ENCODE measurements around the gene FARS2.
"Not testable (repeated sequence)": the region's sequence is repeated elsewhere in the genome, so short reads cannot be mapped to it uniquely, and the experiment has no call there.

Gene FARS2

GRCh38 chr6:5541751-5542432, 280.6 kb downstream of the FARS2 start:
- no peak for DNase-seq

- DNase-seq: no peak
These were observed 286.2 kb downstream of the FARS2 start for GRCh38 chr6:5547556-5547955.

- DNase-seq: no peak
These were observed 289.3 kb downstream of the FARS2 start for GRCh38 chr6:5550631-5551030.

- DNase-seq: no peak
These were observed 290.9 kb downstream of the FARS2 start for GRCh38 chr6:5552243-5552642.

GRCh38 chr6:5553767-5554166, 292.5 kb downstream of the FARS2 start:
- no peak for DNase-seq

- DNase-seq: no peak
These were observed 292.9 kb downstream of the FARS2 start for GRCh38 chr6:5554226-5554625.

GRCh38 chr6:5556011-5556410, 294.7 kb downstream of the FARS2 start:
- no peak for DNase-seq

GRCh38 chr6:5557506-5557905, 296.2 kb downstream of the FARS2 start:
- no peak for DNase-seq

- DNase-seq: no peak
These were observed 298.3 kb downstream of the FARS2 start for GRCh38 chr6:5559651-5560050.

- DNase-seq: no peak
These were observed 301.0 kb downstream of the FARS2 start for GRCh38 chr6:5562277-5562676.

GRCh38 chr6:5563086-5563485, 301.8 kb downstream of the FARS2 start:
- DNase-seq: no peak

GRCh38 chr6:5564746-5565145, 303.4 kb downstream of the FARS2 start:
- DNase-seq: not testable (repeated sequence)

GRCh38 chr6:5565971-5566370, 304.7 kb downstream of the FARS2 start:
- no peak for DNase-seq

- DNase-seq: no peak
These were observed 305.4 kb downstream of the FARS2 start for GRCh38 chr6:5566718-5567117.

- no peak for DNase-seq
These were observed 306.0 kb downstream of the FARS2 start for GRCh38 chr6:5567352-5567751.

GRCh38 chr6:5567890-5568289, 306.6 kb downstream of the FARS2 start:
- DNase-seq: no peak

- DNase-seq: no peak
These were observed 308.2 kb downstream of the FARS2 start for GRCh38 chr6:5569491-5569890.

- DNase-seq: no peak
These were observed 309.3 kb downstream of the FARS2 start for GRCh38 chr6:5570641-5571040.

GRCh38 chr6:5580736-5581581, 319.6 kb downstream of the FARS2 start:
- peak in 1 of 2 donors; percentile 24 for DNase-seq

- DNase-seq: no peak
These were observed 321.4 kb downstream of the FARS2 start for GRCh38 chr6:5582762-5583161.

GRCh38 chr6:5583528-5583927, 322.2 kb downstream of the FARS2 start:
- DNase-seq: no peak

- DNase-seq: no peak
These were observed 322.8 kb downstream of the FARS2 start for GRCh38 chr6:5584078-5584482.

GRCh38 chr6:5587648-5588047, 326.3 kb downstream of the FARS2 start:
- no peak for DNase-seq

- no peak for DNase-seq
These were observed 328.3 kb downstream of the FARS2 start for GRCh38 chr6:5589422-5590141.

Data from CD4-positive, alpha-beta T cell treated with Interleukin-4 for 1 hour (primary cell).